ENCODE data around the gene KIF22.

DNA sequence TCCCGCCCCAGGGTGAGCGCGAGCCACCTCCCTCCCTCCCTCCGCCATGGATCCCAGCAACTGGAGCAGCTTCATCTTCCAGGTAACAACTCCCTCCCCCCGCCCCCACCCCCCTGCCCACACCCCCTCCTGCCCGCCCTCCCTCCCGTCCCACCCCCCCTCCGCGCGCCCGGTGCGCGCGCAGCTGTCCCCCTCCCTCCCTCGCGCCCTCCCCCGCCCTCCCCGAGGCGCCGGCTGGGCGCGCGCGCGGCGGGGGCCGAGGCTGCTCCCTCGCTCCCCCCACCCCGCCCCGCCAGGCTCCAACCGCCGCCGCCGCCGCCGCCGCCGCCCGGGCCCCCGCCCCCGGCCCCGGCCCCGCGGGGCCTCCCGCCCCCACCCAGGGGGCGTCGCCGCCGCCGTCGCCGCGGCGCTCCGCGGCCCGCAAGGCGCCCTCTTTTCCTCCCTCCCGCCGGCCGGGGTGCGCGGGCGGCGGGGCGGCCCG, 15.6 kb downstream of the KIF22 start, which contains the start of gene MAZ:
- TF ChIP-seq, protein P1, sequence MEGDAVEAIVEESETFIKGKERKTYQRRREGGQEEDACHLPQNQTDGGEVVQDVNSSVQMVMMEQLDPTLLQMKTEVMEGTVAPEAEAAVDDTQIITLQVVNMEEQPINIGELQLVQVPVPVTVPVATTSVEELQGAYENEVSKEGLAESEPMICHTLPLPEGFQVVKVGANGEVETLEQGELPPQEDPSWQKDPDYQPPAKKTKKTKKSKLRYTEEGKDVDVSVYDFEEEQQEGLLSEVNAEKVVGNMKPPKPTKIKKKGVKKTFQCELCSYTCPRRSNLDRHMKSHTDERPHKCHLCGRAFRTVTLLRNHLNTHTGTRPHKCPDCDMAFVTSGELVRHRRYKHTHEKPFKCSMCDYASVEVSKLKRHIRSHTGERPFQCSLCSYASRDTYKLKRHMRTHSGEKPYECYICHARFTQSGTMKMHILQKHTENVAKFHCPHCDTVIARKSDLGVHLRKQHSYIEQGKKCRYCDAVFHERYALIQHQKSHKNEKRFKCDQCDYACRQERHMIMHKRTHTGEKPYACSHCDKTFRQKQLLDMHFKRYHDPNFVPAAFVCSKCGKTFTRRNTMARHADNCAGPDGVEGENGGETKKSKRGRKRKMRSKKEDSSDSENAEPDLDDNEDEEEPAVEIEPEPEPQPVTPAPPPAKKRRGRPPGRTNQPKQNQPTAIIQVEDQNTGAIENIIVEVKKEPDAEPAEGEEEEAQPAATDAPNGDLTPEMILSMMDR (IDR thresholded peaks at IDR 0.05): no peak
- TF ChIP-seq POLR2A (IDR thresholded peaks at IDR 0.05): no peak

All from heart left ventricle (tissue), 13 donors.